AG09309 (cell line): ENCODE results near the gene PHLPP1.

Experiments
- DNase-seq: peaks from one replicate; pipeline ENCODE4 v3.0.0-alpha.2; 2010; ENCODE audit warnings: low read depth
- H3K4me3 ChIP-seq: 2 replicates; pipeline ENCODE4 v1.5.1; 2011; ENCODE audit warnings: mild to moderate bottlenecking, low read depth, low read length, moderate library complexity; ENCODE audit not compliant: control insufficient read depth
- CTCF ChIP-seq: IDR thresholded peaks from 2 replicates; pipeline ENCODE4 v1.5.1; 2011; ENCODE audit warnings: mild to moderate bottlenecking, low read depth, low read length, inconsistent platforms; ENCODE audit not compliant: insufficient read depth, control insufficient read depth; ENCODE audit errors: missing control alignments

PHLPP1 gene

GRCh38 chr18:62721839-62722795, 6.8 kb downstream of the PHLPP1 start:
- TF ChIP-seq CTCF: no peak
- no peak for DNase-seq
- H3K4me3 ChIP-seq: no peak overlapping the region

- TF ChIP-seq CTCF: no peak
- no peak overlapping the region for H3K4me3 ChIP-seq
- no peak for DNase-seq
These were observed 8.4 kb downstream of the PHLPP1 start for GRCh38 chr18:62723666-62724281.

GRCh38 chr18:62725896-62726295, 10.6 kb downstream of the PHLPP1 start:
- no peak overlapping the region for H3K4me3 ChIP-seq
- no peak for TF ChIP-seq CTCF
- no peak for DNase-seq

- DNase-seq: no peak
- H3K4me3 ChIP-seq: no peak overlapping the region
- TF ChIP-seq CTCF: no peak
These were observed 12.9 kb downstream of the PHLPP1 start for GRCh38 chr18:62728254-62728653.

GRCh38 chr18:62729487-62730386, 14.4 kb downstream of the PHLPP1 start:
- no peak overlapping the region for H3K4me3 ChIP-seq
- no peak for DNase-seq
- no peak for TF ChIP-seq CTCF

GRCh38 chr18:62730941-62731340, 15.6 kb downstream of the PHLPP1 start:
- H3K4me3 ChIP-seq: no peak overlapping the region
- TF ChIP-seq CTCF: no peak
- no peak for DNase-seq
